ENCODE results near the gene BTBD16.

DNA sequence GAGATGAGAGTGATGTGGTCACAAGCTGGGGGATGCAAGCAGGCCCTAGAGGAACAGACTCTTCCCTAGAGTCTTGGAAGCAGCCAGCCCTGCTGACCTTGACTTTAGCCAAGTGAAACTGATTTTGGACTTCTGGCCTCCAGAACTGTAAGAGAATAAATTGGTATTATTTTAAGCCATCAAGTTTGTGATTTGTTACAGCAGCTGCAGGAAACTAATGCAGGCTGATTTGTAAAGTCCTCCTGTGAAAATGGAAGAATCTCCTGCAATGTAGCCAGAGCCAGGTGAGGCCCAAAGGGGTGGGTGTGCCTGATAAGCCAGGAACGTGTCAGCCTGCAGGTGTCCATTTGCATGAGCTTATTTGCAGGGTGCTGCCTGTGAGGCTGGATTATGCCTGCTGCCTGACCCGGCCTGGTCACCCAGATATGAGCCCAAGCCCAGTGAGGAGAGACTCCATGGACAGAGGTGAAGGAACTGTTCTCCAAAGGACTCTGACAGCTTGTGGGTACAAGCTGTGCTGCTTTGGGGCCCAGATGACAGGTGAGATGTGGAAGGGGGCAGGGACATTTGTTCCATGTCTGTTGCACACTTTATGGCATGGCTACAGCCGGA is 78.8 kb downstream of the BTBD16 start:
- TF ChIP-seq, protein P1, sequence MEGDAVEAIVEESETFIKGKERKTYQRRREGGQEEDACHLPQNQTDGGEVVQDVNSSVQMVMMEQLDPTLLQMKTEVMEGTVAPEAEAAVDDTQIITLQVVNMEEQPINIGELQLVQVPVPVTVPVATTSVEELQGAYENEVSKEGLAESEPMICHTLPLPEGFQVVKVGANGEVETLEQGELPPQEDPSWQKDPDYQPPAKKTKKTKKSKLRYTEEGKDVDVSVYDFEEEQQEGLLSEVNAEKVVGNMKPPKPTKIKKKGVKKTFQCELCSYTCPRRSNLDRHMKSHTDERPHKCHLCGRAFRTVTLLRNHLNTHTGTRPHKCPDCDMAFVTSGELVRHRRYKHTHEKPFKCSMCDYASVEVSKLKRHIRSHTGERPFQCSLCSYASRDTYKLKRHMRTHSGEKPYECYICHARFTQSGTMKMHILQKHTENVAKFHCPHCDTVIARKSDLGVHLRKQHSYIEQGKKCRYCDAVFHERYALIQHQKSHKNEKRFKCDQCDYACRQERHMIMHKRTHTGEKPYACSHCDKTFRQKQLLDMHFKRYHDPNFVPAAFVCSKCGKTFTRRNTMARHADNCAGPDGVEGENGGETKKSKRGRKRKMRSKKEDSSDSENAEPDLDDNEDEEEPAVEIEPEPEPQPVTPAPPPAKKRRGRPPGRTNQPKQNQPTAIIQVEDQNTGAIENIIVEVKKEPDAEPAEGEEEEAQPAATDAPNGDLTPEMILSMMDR (conservative IDR thresholded peaks at IDR 0.05; ENCODE audit: low read length), result no peak
- TF ChIP-seq EZH2phosphoT487 (IDR thresholded peaks at IDR 0.05; ENCODE audit: borderline replicate concordance, low read depth, low read length), result no peak
